ENCODE measurements around the gene XRCC5. TPM values are rescaled to one million over a fixed set of nuclear protein-coding genes. Genes with fewer than 3 reads are reported as not detected.
A peak's percentile ranks its signal among the peaks of the same experiment; 100 is the strongest.
"Not testable (repeated sequence)": the region's sequence is repeated elsewhere in the genome, so short reads cannot be mapped to it uniquely, and the experiment has no call there.

Gene XRCC5
- total RNA-seq, 1 experiment from 2014 or later = 618 TPM

- peaks cover 0 to 4% of the 10 kb centered on the region in 2 experiments; a peak in 1 of 4 replicates for H3K4me1 Mint-ChIP-seq
- H3K27ac Mint-ChIP-seq = peak overlapping the region in 1 of 3 experiments; percentile 32; a peak in 2 of 7 replicates
- Histone ChIP-seq H2BK5ac (ENCODE audit: insufficient read length, low read length) (no peak overlapping the region), H3K14ac (ENCODE audit: insufficient read depth, low read length) (no peak overlapping the region), H3K27me3 (ENCODE audit: insufficient read depth, low read length) (no peaks in the 10 kb centered on the region), H3K56ac (ENCODE audit: insufficient read length, low read depth, low read length) (no peak overlapping the region), H4K8ac (replicated peaks; ENCODE audit: insufficient read length, low read depth, low read length) (no peak overlapping the region), H3K18ac (ENCODE audit: insufficient read length, low read depth, low read length) (no peak overlapping the region), H3K9ac (ENCODE audit: extremely low read depth, insufficient read length, low read length) (no peak overlapping the region), H2AK5ac (ENCODE audit: insufficient read length, low read length) (no peak overlapping the region), H3K79me2 (ENCODE audit: insufficient read depth, low read length) (no peaks in the 10 kb centered on the region), H3K4me2 (ENCODE audit: insufficient read depth, insufficient read length, low read length) (no peak overlapping the region), H3K27ac (ENCODE audit: insufficient read length, low read depth, low read length) (no peak overlapping the region), H4K91ac (ENCODE audit: insufficient read length, low read depth, low read length) (no peak overlapping the region), H2AFZ (ENCODE audit: low read length) (no peak overlapping the region), H4K5ac (ENCODE audit: insufficient read length, low read depth, low read length) (no peak overlapping the region), H3K23me2 (ENCODE audit: insufficient read length, low read depth, low read length, poor library complexity, severe bottlenecking) (no peaks in the 10 kb centered on the region), H3K4ac (ENCODE audit: low read depth, low read length) (no peak overlapping the region), H3T11ph (ENCODE audit: low read length) (no peak overlapping the region), H4K20me1 (ENCODE audit: control insufficient read depth, insufficient read depth, insufficient read length) (peaks cover 2% of the 10 kb centered on the region), H3K79me1 (ENCODE audit: insufficient read depth, low read depth, low read length, poor library complexity, severe bottlenecking) (no peaks in the 10 kb centered on the region), H3K4me1 (ENCODE audit: insufficient read depth, low read length) (no peaks in the 10 kb centered on the region), H2BK20ac (ENCODE audit: low read depth, low read length, poor library complexity, severe bottlenecking) (no peak overlapping the region), H3K9me3 (ENCODE audit: control insufficient read depth, low read depth, low read length) (no peaks in the 10 kb centered on the region), H2BK12ac (ENCODE audit: insufficient read length, low read depth, low read length) (no peak overlapping the region), H3K23ac (ENCODE audit: insufficient read length, low read depth, low read length) (no peak overlapping the region), H2BK120ac (ENCODE audit: low read depth, low read length, poor library complexity, severe bottlenecking) (no peak overlapping the region), H2BK15ac (ENCODE audit: low read depth, low read length) (no peak overlapping the region)
- no peak for DNase-seq
- no peak for TF ChIP-seq CTCF (conservative IDR thresholded peaks at IDR 0.05)
- no peak overlapping the region for H3K4me3 Mint-ChIP-seq
- WGBS (ENCODE audit: extremely low coverage, insufficient read length, low lambda C conversion rate) = no CpG with 5 or more reads among the region's 5 CpGs
- H3K36me3 Mint-ChIP-seq (ENCODE audit: insufficient read depth in 1 of 3, low read depth in 3 of 3) = peaks cover 34 to 72% (median 56%) of the 10 kb centered on the region in 3 experiments; a peak in 6 of 7 replicates
- H3K9me3 Mint-ChIP-seq = no peaks in the 10 kb centered on the region
- no peaks in the 10 kb centered on the region for H3K27me3 Mint-ChIP-seq (ENCODE audit: low read depth)
These were observed 97.7 kb downstream of the XRCC5 start for GRCh38 chr2:216206821-216207220.

DNA sequence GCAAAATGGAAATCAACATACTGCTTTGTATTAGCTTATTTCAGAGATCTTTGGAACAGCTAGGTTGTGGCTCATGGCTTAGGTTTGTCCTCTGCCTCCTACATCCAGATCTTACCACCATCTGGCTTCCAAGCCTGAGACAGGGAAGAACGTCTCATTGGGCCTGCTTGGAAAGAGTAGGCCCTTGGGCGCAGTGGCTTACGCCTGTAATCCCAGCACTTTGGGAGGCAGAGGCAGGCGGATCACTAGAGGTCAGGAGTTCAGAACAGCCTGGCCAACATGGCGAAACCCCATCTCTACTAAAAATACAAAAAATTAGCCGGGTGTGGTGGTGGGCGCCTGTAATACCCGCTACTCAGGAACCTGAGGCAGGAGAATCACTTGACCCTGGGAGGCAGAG, 99.5 kb downstream of the XRCC5 start:
- DNase-seq; H3K9ac ChIP-seq (ENCODE audit: extremely low read depth, insufficient read length, low read length); H3K4me1 ChIP-seq (ENCODE audit: insufficient read depth, low read length); H3K4ac ChIP-seq (ENCODE audit: low read depth, low read length); H3K23ac ChIP-seq (ENCODE audit: insufficient read length, low read depth, low read length); H2BK12ac ChIP-seq (ENCODE audit: insufficient read length, low read depth, low read length); H3K79me2 ChIP-seq (ENCODE audit: insufficient read depth, low read length); H3K4me2 ChIP-seq (ENCODE audit: insufficient read depth, insufficient read length, low read length); H3K27me3 ChIP-seq (ENCODE audit: insufficient read depth, low read length); H3K23me2 ChIP-seq (ENCODE audit: insufficient read length, low read depth, low read length, poor library complexity, severe bottlenecking); H4K5ac ChIP-seq (ENCODE audit: insufficient read length, low read depth, low read length); H3T11ph ChIP-seq (ENCODE audit: low read length); H3K14ac ChIP-seq (ENCODE audit: insufficient read depth, low read length); H3K9me3 Mint-ChIP-seq; H3K79me1 ChIP-seq (ENCODE audit: insufficient read depth, low read depth, low read length, poor library complexity, severe bottlenecking); H4K8ac ChIP-seq (replicated peaks; ENCODE audit: insufficient read length, low read depth, low read length); H3K18ac ChIP-seq (ENCODE audit: insufficient read length, low read depth, low read length); H3K4me1 Mint-ChIP-seq; H3K56ac ChIP-seq (ENCODE audit: insufficient read length, low read depth, low read length); H3K27ac ChIP-seq (ENCODE audit: insufficient read length, low read depth, low read length); H2BK20ac ChIP-seq (ENCODE audit: low read depth, low read length, poor library complexity, severe bottlenecking); H3K4me3 Mint-ChIP-seq; H3K27me3 Mint-ChIP-seq (ENCODE audit: low read depth); H2AK5ac ChIP-seq (ENCODE audit: insufficient read length, low read length); H2BK5ac ChIP-seq (ENCODE audit: insufficient read length, low read length); H3K9me3 ChIP-seq (ENCODE audit: control insufficient read depth, low read depth, low read length); H2AFZ ChIP-seq (ENCODE audit: low read length); H2BK120ac ChIP-seq (ENCODE audit: low read depth, low read length, poor library complexity, severe bottlenecking); H4K20me1 ChIP-seq (ENCODE audit: control insufficient read depth, insufficient read depth, insufficient read length); H2BK15ac ChIP-seq (ENCODE audit: low read depth, low read length); H4K91ac ChIP-seq (ENCODE audit: insufficient read length, low read depth, low read length): not testable (repeated sequence)
- H3K27ac Mint-ChIP-seq = peak overlapping the region in 1 of 3 experiments; percentile 55; a peak in 3 of 7 replicates
- no CpG with 5 or more reads among the region's 8 CpGs for WGBS (ENCODE audit: extremely low coverage, insufficient read length, low lambda C conversion rate)
- peaks cover 21 to 55% (median 39%) of the 10 kb centered on the region in 3 experiments; a peak in 6 of 7 replicates for H3K36me3 Mint-ChIP-seq (ENCODE audit: insufficient read depth in 1 of 3, low read depth in 3 of 3)
